Measurements from ENCODE around the gene ZNF106. TPM values are rescaled to one million over a fixed set of nuclear protein-coding genes. Genes with fewer than 3 reads are reported as not detected.

ZNF106 gene
- total RNA-seq, 4 donors from 2014 or later: 38.6 to 50.2 (median 49.2) TPM

GRCh38 chr15:42493679-42494078 is 2.7 kb upstream of the ZNF106 start:
- DNase-seq (ENCODE audit: low spot score in 2 of 2): no peak
- Histone ChIP-seq H3K9me3 (no peaks in the 10 kb centered on the region), H3K4me3 (no peak overlapping the region), H3K4me1 (peaks cover 52% of the 10 kb centered on the region), H3K36me3 (no peaks in the 10 kb centered on the region), H3K27ac (no peak overlapping the region), H3K27me3 (no peaks in the 10 kb centered on the region)
- WGBS: 86% methylated on average over 1 of the region's 1 CpG
- TF ChIP-seq CTCF (IDR thresholded peaks at IDR 0.05) (no peak), EP300 (IDR thresholded peaks at IDR 0.05) (no peak), POLR2A (IDR thresholded peaks at IDR 0.05) (no peak), POLR2AphosphoS5 (IDR thresholded peaks at IDR 0.05) (no peak)

GRCh38 chr15:42491539-42492225 is 741 bp upstream of the ZNF106 start:
- H3K27me3 ChIP-seq: no peaks in the 10 kb centered on the region
- H3K4me1 ChIP-seq: peaks cover 50% of the 10 kb centered on the region
- no peaks in the 10 kb centered on the region for H3K36me3 ChIP-seq
- peak overlapping the region; percentile 94 for H3K27ac ChIP-seq
- 84% methylated on average over 18 of the region's 18 CpGs for WGBS
- peak overlapping the region; percentile 83 for H3K4me3 ChIP-seq
- DNase-seq (ENCODE audit: low spot score in 2 of 2): no peak
- no peaks in the 10 kb centered on the region for H3K9me3 ChIP-seq
- TF ChIP-seq CTCF (IDR thresholded peaks at IDR 0.05) (no peak), POLR2A (IDR thresholded peaks at IDR 0.05) (no peak), POLR2AphosphoS5 (IDR thresholded peaks at IDR 0.05) (no peak), EP300 (IDR thresholded peaks at IDR 0.05) (no peak)

- WGBS: 2% methylated on average over 11 of the region's 11 CpGs
- H3K9me3 ChIP-seq: no peaks in the 10 kb centered on the region
- H3K4me3 ChIP-seq: peak overlapping the region; percentile 83
- no peak for TF ChIP-seq CTCF (IDR thresholded peaks at IDR 0.05)
- no peak for TF ChIP-seq EP300 (IDR thresholded peaks at IDR 0.05)
- TF ChIP-seq POLR2AphosphoS5 (IDR thresholded peaks at IDR 0.05): no peak
- no peak for TF ChIP-seq POLR2A (IDR thresholded peaks at IDR 0.05)
- H3K27me3 ChIP-seq: no peaks in the 10 kb centered on the region
- DNase-seq (ENCODE audit: low spot score in 2 of 2): no peak
- peak overlapping the region; percentile 94 for H3K27ac ChIP-seq
- H3K36me3 ChIP-seq: no peaks in the 10 kb centered on the region
- H3K4me1 ChIP-seq: peaks cover 42% of the 10 kb centered on the region
These were observed 660 bp downstream of the ZNF106 start for GRCh38 chr15:42490291-42490670.

- DNase-seq (ENCODE audit: low spot score in 2 of 2): no peak
- H3K9me3 ChIP-seq: no peaks in the 10 kb centered on the region
- H3K27me3 ChIP-seq: no peaks in the 10 kb centered on the region
- no peak overlapping the region for H3K4me3 ChIP-seq
- no peak for TF ChIP-seq CTCF (IDR thresholded peaks at IDR 0.05)
- TF ChIP-seq POLR2AphosphoS5 (IDR thresholded peaks at IDR 0.05): no peak
- TF ChIP-seq POLR2A (IDR thresholded peaks at IDR 0.05): no peak
- no peak for TF ChIP-seq EP300 (IDR thresholded peaks at IDR 0.05)
- H3K27ac ChIP-seq: no peak overlapping the region
- WGBS: 86% methylated on average over 1 of the region's 1 CpG
- peaks cover 10% of the 10 kb centered on the region for H3K4me1 ChIP-seq
- no peaks in the 10 kb centered on the region for H3K36me3 ChIP-seq
These were observed 7.3 kb downstream of the ZNF106 start for GRCh38 chr15:42483677-42484076.

GRCh38 chr15:42482701-42483100 is 8.2 kb downstream of the ZNF106 start:
- Histone ChIP-seq H3K9me3 (no peaks in the 10 kb centered on the region), H3K4me3 (no peak overlapping the region), H3K36me3 (no peaks in the 10 kb centered on the region), H3K27ac (no peak overlapping the region), H3K27me3 (no peaks in the 10 kb centered on the region), H3K4me1 (peaks cover 2% of the 10 kb centered on the region)
- 84% methylated on average over 6 of the region's 6 CpGs for WGBS
- TF ChIP-seq CTCF (IDR thresholded peaks at IDR 0.05): no peak
- TF ChIP-seq POLR2A (IDR thresholded peaks at IDR 0.05): no peak
- TF ChIP-seq POLR2AphosphoS5 (IDR thresholded peaks at IDR 0.05): no peak
- TF ChIP-seq EP300 (IDR thresholded peaks at IDR 0.05): no peak
- DNase-seq (ENCODE audit: low spot score in 2 of 2): no peak

All from suprapubic skin (tissue), 4 donors.